GM18505 (cell line): ENCODE results near the gene ZFYVE21.
"Not testable (repeated sequence)": the region's sequence is repeated elsewhere in the genome, so short reads cannot be mapped to it uniquely, and the experiment has no call there.

Experiments used
- ATAC-seq: cut with Tn5 transposase; IDR thresholded peaks from one replicate; pipeline ENCODE4 v1.9.1; 2021; ENCODE audit not compliant: unreplicated experiment
- POLR2A ChIP-seq: IDR thresholded peaks from 4 replicates; pipeline ENCODE4 v1.6.1; 2011; ENCODE audit warnings: borderline replicate concordance; ENCODE audit not compliant: insufficient read depth, insufficient read length; ENCODE audit errors: extremely low read depth

The ZFYVE21 gene

GRCh38 chr14:103770500-103770899 lies 54.9 kb downstream of the ZFYVE21 start:
- no peak for TF ChIP-seq POLR2A

DNA sequence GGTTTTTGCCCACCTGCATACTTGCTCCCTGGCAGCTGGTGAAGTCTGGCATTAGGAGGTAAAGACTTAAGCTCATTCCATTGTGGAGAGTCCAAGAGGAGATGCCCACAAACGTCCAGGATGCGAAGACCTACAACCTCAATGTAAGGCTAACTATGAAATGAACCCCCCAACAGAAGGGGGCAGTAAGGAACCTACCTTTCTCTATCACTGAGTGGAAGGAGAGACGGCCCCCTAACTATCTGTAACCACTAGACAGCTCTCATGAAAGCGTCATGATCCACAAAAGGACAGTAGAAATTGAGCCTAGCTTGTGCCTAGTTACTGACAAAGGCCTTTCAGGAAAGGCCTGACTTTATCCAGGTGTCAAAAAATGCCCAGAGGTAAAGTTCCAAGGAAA lies 55.3 kb downstream of the ZFYVE21 start:
- ATAC-seq, result no peak
- no peak for TF ChIP-seq POLR2A

More at GRCh38 chr14:103770500-103770899, 54.9 kb downstream of the ZFYVE21 start:
- no peak for ATAC-seq

GRCh38 chr14:103772078-103772712 lies 56.6 kb downstream of the ZFYVE21 start:
- no peak for TF ChIP-seq POLR2A

GRCh38 chr14:103773521-103773920 lies 57.9 kb downstream of the ZFYVE21 start:
- no peak for TF ChIP-seq POLR2A
- no peak for ATAC-seq

More at GRCh38 chr14:103772078-103772712, 56.6 kb downstream of the ZFYVE21 start:
- no peak for ATAC-seq

- TF ChIP-seq POLR2A, result no peak
- no peak for ATAC-seq
These were observed 59.9 kb downstream of the ZFYVE21 start for GRCh38 chr14:103775506-103775905.

DNA sequence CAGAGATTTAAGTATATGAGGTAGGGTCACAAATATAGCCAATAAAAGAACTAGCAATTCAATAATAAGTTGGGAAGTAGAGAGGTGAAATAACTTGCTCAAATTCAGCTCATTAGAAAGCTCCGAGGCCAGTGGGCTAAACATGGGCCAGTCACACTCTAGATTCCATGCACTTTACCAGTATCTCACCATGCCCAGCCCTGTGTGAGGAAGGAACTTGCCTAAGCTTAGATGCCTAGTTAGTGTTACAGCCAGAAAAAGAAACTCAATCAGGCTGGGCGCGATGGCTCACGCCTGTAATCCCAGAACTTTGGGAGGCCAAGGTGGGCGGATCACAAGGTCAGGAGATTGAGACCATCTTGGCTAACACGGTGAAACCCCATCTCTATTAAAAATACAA lies 60.7 kb downstream of the ZFYVE21 start:
- ATAC-seq, result not testable (repeated sequence)

GRCh38 chr14:103782376-103782775 lies 66.8 kb downstream of the ZFYVE21 start:
- no peak for TF ChIP-seq POLR2A
- ATAC-seq, result no peak
